ENCODE results near the gene ADAM12.
A peak's percentile ranks its signal among the peaks of the same experiment; 100 is the strongest.
"Not testable (repeated sequence)": the region's sequence is repeated elsewhere in the genome, so short reads cannot be mapped to it uniquely, and the experiment has no call there.

ADAM12 gene

GRCh38 chr10:126392068-126392467, 3.8 kb upstream of the ADAM12 start:
- H3K27ac ChIP-seq = no peak overlapping the region
- TF ChIP-seq CTCF (conservative IDR thresholded peaks at IDR 0.05) = no peak

- no peak overlapping the region for H3K27ac ChIP-seq
- TF ChIP-seq CTCF (conservative IDR thresholded peaks at IDR 0.05) = no peak
Observed at GRCh38 chr10:126391192-126391885, 3.1 kb upstream of the ADAM12 start.

DNA sequence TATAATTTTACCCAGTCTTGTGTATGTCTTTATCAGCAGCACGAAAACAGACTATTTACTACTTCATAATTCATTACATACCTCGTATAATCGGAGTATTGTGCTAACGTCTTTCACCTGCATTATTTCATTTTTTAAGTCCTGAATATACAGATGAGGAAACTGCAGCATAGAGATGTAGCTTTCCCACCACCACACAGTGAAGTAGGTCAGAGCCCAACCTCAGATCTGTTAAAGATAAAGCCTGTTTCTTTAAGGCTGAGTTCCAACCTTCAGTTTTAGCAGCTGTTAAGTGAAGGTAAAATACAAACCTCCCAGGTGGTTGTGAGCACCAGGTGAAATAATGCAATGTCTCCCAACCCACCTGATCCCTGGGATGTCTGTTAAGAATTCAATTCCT, 2.0 kb upstream of the ADAM12 start:
- H3K27ac ChIP-seq = no peak overlapping the region
- TF ChIP-seq CTCF (conservative IDR thresholded peaks at IDR 0.05) = no peak

DNA sequence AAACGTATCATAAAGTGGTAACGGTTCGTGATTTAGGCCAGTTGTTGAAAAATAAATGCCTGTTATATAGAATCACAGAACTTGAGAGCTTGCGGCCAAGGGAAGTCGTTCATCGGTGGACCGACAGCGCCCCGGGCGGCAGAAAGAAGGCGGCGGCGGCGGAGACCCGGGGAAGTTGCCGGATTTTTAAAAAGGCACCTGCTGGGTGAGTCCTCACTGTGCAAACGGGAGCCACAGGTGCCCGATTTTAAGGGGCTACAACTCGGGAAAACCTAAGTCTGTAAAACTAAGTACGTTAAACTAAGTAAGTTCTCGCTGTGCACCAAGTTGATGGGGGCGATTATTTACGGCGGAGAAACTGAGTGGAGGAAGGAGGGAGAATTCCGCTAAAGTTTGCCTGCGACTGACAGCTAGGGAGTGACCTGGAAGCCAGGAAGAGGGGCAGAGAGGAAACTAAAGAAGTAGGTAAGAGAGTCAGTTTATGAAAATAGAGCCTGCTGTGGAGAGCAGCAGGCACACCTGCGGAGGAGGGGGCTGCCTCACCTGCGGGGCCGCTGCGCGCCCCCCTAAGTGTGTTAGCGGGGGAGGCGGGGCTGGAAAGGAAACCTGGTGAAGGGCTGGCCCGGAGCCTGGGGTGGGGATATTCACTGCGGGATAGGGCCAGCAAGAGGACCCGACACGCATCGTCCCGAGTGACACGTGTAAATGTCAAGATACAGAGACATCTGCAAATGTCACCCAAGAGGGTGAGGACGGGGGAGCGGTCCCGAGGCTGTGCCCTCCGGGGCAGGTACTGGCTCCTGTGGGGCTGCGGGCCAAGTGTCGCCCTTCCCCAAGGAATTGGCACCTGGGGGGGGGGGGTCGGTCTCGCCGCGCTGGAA, 996 bp downstream of the ADAM12 start:
- peak; percentile 81 for TF ChIP-seq CTCF (conservative IDR thresholded peaks at IDR 0.05)
- H3K27ac ChIP-seq = no peak overlapping the region; the same call in 1 of the 2 replicates

- no peak for TF ChIP-seq CTCF (conservative IDR thresholded peaks at IDR 0.05)
- H3K27ac ChIP-seq = no peak overlapping the region
Observed at GRCh38 chr10:126384269-126384873, 3.9 kb downstream of the ADAM12 start.

GRCh38 chr10:126380352-126381076, 7.8 kb downstream of the ADAM12 start:
- H3K27ac ChIP-seq = no peak overlapping the region
- no peak for TF ChIP-seq CTCF (conservative IDR thresholded peaks at IDR 0.05)

DNA sequence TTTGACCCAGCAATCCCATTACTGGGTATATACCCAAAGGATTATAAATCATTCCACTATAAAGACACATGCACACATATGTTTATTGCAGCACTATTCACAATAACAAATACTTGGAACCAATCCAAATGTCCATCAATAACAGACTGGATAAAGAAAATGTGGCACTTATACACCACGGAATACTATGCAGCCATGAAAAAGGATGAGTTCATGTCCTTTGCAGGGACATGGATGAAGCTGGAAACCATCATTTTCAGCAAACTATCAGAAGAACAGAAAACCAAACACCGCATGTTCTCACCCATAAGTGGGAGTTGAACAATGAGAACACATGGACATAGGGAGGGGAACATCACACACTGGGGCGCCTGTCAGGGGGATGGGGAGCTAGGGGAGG, 9.1 kb downstream of the ADAM12 start:
- H3K27ac ChIP-seq = not testable (repeated sequence)
